Measurements from ENCODE around the gene PPP2R2C. TPM values are rescaled to one million over a fixed set of nuclear protein-coding genes. Genes with fewer than 3 reads are reported as not detected.

The PPP2R2C gene
- total and polyA plus RNA-seq, 10 of the 15 experiments (the other 5 are each of a cell fraction or from before 2014, with no cell fraction given) = 0.13 to 0.15 TPM; not detected in 8

DNA sequence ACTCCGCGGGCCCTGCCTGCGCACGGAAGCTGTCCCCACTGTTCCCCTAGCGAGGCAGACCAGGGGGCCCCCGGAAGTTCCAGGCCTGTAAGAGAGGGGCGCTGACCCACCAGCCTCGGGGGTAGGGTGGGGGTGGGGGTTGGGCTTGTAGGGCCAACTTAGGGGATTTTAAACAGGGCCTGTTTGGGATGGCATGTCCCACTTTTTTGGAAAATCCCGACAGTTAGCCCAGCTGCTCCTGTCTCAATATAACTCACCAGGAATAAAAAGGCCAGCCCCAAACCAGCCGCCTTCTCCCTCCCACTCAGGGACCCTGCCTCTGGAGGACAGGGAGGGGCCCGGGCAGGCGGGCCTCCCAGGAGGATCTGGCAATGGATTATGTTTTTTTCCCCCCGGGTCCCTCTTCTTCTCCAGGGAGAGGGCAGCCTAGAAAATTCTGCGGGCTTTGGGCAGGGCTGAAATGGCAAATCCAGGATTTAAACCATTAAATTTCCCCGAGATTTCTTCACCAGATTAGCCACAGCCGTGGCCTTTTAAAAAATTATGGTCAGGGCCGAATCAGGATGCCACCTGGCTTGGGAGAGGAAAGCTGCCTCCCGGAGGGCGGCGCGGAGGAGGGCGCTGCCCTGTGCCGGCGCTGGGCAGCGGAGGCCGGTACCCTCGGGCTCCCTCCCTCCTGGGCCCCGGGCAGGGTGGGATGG, 957 bp downstream of the PPP2R2C start (continued):
- TF ChIP-seq, protein P1, sequence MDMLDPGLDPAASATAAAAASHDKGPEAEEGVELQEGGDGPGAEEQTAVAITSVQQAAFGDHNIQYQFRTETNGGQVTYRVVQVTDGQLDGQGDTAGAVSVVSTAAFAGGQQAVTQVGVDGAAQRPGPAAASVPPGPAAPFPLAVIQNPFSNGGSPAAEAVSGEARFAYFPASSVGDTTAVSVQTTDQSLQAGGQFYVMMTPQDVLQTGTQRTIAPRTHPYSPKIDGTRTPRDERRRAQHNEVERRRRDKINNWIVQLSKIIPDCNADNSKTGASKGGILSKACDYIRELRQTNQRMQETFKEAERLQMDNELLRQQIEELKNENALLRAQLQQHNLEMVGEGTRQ (IDR thresholded peaks at IDR 0.05; ENCODE audit: borderline replicate concordance, low read depth, low read length) = no peak

DNA sequence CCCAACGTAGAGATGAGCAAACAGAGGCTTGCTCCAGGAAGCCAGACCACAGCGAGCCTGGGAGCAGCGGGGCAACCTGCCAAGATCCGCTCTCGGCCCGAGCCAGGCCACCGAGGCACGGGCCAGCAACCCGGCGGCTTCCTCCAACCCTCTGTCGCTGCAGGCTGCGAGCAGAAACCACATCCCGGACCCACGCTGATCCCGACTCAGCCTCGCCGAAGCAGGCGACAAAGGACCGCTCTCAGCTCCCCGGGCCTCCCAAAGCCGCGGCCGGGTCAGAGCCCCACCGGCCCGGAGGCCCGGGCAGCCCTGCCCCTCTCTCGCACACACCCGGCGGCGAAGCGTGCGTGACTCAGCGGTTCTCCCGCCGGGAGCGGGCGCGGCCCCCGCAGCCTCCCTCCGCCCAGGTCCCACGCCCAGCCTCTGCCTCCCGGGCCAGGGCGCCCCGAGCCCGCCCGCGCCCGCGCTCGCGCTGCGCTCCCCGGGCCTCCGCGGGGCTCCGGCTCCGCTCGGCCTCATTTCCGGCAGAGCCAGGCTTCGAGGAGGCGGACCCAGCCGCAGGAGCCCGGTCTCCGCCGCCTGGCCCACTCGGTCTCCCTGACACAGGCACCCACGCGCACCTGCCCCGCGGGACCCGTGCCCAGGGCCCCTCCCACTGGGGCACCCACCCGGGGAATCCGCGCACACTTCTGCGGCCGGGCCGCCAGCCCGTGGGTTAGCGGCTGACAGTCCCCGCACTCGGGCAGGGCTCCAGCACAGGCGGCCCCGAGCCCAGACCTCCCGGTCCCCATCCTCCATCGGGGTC, 1.7 kb downstream of the PPP2R2C start:
- ChIA-PET POLR2A (no interaction called here), RAD21 (ENCODE audit: unreplicated experiment) (no interaction called here), CTCF (no interaction called here), SMC1A (ENCODE audit: uncharacterized antibody, unreplicated experiment) (no interaction called here)
- no peak overlapping the region for H3K9ac ChIP-seq (ENCODE audit: control insufficient read depth, insufficient read depth, low read length)
- intact Hi-C loops (cut with micrococcal nuclease; ENCODE audit: unreplicated experiment) (no loop called here), in situ Hi-C loops (cut with MboI) (no loop called here)
- no peaks in the 10 kb centered on the region for H3K36me3 ChIP-seq (ENCODE audit: control insufficient read depth in 2 of 2, insufficient read depth in 2 of 2, low read length in 1 of 2)
- H3K4me3 ChIP-seq = no peak overlapping the region
- no peaks in the 10 kb centered on the region for H3K79me2 ChIP-seq (ENCODE audit: control insufficient read depth, insufficient read depth, low read length)
- no peak for FAIRE-seq
- BruUV-seq (replicated peaks) = no TSS peak
- no peak for DNase-seq (ENCODE audit: low read depth, low spot score)
- no peaks in the 10 kb centered on the region for H4K20me1 ChIP-seq (ENCODE audit: control insufficient read depth, insufficient read depth)
- no peaks in the 10 kb centered on the region; the same call in 2 of the 3 replicates for H3K9me3 ChIP-seq (replicated peaks; ENCODE audit: control insufficient read depth, insufficient read depth, low read length)
- H3K4me1 ChIP-seq (ENCODE audit: control insufficient read depth, insufficient read depth, low read length) = no peaks in the 10 kb centered on the region
- H3K4me2 ChIP-seq (ENCODE audit: control insufficient read depth, insufficient read depth) = no peak overlapping the region
- 18% methylated on average over 48 of the region's 85 CpGs for WGBS (ENCODE audit: insufficient coverage, insufficient replicate concordance, low lambda C conversion rate, missing lambda C conversion rate)
- no peak overlapping the region for H2AFZ ChIP-seq (ENCODE audit: control insufficient read depth, low read depth, low read length)
- no peak for ATAC-seq
- peaks cover 0 to 4% of the 10 kb centered on the region in 2 experiments; a peak in 2 of 4 replicates for H3K27me3 ChIP-seq (replicated peaks in 1 of 2; ENCODE audit: control insufficient read depth in 2 of 2, insufficient read depth in 2 of 2, low read length in 1 of 2)
- TF ChIP-seq, protein P2, sequence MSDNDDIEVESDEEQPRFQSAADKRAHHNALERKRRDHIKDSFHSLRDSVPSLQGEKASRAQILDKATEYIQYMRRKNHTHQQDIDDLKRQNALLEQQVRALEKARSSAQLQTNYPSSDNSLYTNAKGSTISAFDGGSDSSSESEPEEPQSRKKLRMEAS (IDR thresholded peaks at IDR 0.05; ENCODE audit: low read depth, low read length) = no peak
- TF ChIP-seq BCL11A (IDR thresholded peaks at IDR 0.05; ENCODE audit: low read depth, low read length) = no peak
- H3K27ac ChIP-seq (ENCODE audit: control insufficient read depth, insufficient read depth) = no peak overlapping the region

All from GM12878 (cell line).